ENCODE measurements around the gene MRPL23. TPM values are rescaled to one million over a fixed set of nuclear protein-coding genes. Genes with fewer than 3 reads are reported as not detected.

Gene MRPL23
- total RNA-seq, 1 donor from 2014 or later = 26.0 TPM

GRCh38 chr11:1932681-1933080 is 14.5 kb upstream of the MRPL23 start:
- no peak for DNase-seq (ENCODE audit: low spot score)

- peak; percentile 85 for DNase-seq (ENCODE audit: low spot score)
Measured at GRCh38 chr11:1933416-1934334, 13.5 kb upstream of the MRPL23 start.

DNA sequence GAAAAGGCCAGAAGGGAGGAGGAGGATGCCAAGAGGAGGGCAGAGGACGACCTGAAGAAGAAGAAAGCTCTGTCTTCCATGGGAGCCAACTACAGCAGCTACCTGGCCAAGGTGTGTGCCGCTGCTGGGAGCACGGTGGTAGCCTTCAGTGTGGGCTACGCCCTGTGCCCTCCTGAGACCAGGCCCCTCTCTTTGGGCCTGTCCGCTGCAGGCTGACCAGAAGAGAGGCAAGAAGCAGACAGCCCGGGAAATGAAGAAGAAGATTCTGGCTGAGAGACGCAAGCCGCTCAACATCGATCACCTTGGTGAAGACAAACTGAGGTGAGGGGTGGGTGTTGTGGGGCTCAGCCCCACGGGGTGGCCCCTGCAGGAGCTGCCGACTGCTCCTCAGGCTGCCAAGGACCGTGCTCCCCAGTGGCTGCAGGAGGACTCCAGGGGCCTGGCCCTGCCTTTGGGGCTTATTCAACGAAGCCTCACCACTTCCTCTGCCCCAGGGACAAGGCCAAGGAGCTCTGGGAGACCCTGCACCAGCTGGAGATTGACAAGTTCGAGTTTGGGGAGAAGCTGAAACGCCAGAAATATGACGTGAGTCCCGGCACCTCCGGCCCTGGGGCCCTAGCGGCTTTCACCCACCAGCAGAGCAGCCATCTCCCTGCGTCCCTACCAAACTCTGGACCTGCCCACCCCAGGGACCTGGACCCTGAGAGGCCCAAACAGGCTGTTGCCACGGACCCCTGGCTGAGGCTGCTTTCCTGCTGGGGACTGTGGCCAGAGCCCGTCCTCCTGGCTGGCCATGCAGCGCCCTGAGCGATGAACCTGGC is 12.6 kb upstream of the MRPL23 start:
- peak; percentile 76 for DNase-seq (ENCODE audit: low spot score)

GRCh38 chr11:1935156-1936071 is 11.7 kb upstream of the MRPL23 start:
- DNase-seq (ENCODE audit: low spot score) = peak; percentile 86

DNA sequence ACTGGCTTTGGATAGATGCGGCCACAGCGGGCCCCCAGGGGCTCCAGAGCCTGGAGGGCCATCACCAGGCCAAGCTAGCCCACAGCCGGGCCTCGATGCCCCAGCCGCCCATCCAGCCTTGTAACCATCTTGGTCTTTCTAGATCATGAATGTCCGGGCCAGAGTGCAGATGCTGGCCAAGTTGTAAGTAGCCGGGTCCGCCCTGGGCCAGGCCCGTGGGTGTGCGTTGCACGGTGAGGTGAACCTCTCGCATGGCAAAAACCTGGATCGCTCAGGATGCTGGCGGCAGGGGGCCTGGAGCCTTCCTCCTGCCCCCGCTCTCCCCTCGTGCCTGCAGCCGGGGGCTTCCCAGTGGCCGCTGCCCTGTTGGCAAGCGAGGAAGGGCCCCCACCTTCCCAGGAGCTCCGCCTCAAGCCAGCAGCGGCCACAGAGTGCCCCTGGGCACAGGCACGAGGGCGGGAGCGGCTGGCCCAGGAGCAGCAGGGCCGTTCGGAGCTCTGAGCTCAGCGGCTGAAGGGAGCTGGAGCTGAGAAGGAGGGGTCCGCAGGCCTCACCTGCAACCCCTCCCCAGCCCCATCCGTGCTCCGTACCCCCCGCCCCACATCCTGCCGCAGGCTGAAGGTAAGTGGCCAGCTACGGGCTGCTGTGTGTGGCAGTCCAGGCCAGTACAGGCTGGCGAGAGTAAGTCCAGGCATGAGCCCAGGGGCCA is 10.9 kb upstream of the MRPL23 start:
- peak; percentile 88 for DNase-seq (ENCODE audit: low spot score)

DNA sequence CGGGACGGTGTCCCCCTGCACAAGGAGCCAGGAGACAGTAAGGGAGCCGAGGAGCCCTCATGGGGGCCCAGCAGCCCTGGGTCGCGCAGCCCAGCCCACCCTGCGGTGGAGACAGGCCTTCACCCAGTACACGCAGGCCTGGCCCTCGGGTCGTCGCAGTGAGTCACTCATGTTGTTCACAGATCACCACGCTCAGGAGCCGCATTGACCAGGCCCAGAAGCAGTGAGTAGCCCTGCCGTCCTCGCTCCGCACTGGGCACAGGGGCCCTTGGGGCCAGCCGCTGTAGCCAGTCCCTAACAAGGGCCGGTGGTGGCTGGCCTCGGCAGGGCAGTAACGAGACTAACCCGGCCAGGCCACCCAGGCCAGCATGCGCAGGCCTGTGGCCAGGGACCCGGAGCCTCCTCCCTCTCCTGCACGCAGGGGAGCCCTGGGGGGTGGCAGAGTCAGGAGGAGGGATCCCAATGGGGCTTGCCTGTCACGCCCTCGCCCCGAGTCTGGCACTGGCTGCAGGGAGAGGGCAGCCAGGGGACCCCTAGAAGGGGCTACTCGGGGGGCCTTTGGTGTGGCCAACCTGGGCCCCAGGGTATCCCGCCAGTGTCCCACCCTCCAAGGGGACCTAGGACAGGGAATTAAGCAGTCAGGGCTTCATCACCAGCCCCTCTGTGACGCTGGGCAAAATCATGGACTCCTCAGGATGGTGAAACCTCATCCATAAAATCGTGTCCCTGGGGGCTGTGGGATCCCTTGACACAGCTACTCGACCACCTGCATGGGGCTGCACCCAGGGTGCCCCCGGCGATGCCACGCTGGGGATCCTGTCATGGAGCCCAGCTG is 10.1 kb upstream of the MRPL23 start:
- DNase-seq (ENCODE audit: low spot score) = peak; percentile 81

DNA sequence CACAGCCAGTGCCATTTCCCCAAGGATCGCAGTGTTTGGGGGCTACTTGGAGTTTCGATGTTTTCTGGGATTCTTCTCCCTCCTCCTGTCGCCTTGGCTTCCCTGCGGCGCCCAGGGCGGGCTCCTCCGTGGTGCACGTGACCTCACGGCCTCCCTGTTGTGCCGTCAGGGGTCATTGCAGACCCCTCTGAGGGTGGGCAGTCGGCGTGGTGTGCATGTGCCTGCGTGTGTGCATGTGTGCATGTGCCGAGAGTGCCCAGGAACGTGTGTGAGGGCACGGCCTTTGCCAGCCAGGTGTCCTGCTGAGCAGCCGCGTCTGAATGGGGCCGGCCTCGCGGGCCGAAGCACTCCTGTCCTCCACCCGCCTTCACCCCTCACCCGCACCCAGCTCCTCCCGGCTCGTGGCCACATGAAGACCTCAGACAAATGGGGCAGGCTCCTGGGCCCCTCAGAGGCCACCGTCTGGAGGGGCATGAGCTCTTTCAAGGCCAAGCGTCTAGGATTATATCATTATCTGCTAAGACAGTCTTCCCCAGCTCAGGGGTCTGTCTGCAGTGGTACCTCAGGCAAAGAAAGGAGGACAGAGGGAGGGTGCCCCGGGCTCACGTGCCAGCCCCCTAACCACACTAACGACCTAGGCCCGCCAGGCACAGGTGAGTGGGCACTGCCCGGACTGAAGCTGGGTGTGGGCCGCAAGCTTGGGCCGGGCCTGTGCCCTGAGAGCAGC is 9.4 kb upstream of the MRPL23 start:
- peak; percentile 87 for DNase-seq (ENCODE audit: low spot score)

DNA sequence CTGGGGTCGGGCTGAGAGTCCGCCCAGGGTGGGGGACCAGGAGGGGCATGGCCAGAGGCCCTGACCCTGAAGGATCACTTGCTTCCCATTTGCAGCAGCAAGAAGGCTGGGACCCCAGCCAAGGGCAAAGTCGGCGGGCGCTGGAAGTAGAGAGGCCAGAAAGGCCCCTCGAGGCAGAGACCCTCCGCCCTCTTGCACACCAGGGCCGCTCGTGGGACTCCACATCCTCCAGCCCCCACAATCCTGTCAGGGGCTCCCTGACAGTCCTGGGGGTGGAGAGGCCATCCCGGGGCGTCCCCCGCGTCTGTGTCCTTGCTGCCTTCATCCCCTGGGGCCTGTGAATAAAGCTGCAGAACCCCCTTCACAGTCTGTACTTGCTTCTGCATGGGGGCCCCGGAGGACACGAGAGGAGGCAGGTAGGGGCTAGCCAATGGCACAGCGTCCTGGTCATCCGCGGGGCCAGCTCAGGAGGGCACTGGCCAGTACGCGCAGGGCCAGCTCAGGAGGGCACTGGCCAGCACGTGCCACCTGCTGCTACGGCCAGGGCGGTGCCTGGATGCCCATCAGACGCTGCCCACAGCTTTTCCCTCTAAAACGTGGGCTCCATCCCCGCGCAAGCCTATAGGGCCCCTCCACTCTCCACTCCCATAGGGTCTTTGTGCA is 8.7 kb upstream of the MRPL23 start:
- DNase-seq (ENCODE audit: low spot score) = peak; percentile 88

DNA sequence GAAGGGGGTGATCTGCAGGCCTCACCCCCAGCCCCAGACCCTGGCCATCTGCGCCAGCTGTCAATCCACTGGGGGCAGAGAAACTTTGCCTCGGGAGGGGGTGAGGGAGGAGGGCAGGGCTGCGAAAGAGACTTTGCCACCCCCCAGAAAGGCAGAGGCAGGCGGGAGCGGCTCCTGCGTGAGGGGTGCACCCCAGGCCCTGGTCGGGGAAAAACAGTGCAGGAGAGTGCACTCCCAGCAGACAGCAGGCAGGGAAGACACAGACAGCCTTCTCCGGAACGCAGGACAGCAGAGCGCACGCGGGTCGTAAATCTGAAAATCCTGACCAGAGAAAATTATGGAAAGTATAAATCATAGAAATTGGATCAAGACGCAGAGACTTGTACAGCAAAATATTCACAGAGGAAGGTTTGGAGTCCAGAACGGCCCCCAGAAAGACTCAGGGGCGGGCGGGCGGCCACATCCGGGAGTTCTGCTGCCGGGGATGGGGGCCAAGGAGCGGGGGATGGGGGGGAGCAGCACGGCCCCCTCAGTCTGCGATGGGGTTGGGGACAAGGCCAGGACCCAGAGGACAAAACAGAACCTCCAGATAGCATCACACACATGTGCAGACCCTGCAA is 8.0 kb upstream of the MRPL23 start:
- DNase-seq (ENCODE audit: low spot score) = peak; percentile 67

GRCh38 chr11:1939788-1940187 is 7.3 kb upstream of the MRPL23 start:
- DNase-seq (ENCODE audit: low spot score) = peak; percentile 65

DNA sequence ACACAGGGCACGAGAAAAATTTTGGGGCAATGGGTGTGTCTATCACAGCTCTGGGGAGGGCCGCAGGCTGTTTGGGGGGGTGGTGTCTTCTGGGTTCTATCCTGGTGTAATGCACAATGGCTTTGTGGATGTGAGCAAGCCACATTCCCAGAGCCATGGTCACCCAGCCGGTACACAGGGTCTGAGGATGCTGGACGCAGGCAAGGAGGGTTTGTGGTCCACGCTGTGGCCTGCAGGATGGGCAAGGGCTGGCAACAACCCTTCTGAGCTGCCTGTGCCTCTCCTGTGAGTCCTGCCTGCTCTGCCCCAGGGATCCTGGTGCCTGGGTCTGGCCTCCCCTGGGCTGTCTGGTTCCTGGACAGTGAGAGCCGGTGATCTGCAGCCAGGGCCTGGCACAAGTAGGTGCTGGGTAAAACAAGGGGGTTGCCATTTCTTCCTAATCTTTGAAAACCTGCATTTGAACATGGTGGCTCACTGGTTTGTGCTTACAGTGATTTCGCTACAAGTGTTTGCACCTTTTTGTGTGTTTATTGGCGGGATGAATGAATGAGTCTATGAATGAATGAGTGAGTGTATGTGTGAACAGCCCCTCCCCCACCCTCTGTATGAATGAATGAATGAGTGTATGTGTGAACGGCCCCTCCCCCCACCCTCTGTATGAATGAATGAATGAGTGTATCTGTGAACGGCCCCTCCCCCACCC is 4.4 kb upstream of the MRPL23 start:
- peak; percentile 57 for DNase-seq (ENCODE audit: low spot score)

- DNase-seq (ENCODE audit: low spot score) = no peak
Measured at GRCh38 chr11:1943576-1943975, 3.6 kb upstream of the MRPL23 start.

DNA sequence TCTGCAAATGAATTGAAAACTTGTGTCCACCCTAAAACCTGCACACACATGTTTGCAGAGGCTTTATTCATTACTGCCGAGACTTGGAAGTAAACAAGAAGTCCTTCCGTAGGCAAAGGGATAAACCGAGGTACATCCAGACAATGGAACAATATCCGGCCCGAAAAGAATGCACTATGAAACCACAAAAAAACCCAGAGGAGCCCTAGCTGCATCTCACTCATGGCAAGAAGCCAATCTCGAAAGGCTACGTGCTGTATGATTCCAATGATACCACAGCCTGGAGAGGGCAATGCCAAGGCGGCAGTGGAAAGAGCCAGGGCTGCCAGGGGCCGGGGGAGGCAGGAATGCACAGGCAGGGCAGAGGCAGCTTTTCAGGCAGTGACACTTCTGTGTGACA is 3.2 kb upstream of the MRPL23 start:
- no peak for DNase-seq (ENCODE audit: low spot score)

- DNase-seq (ENCODE audit: low spot score) = no peak
Measured at GRCh38 chr11:1947592-1948237, 583 bp downstream of the MRPL23 start.

- DNase-seq (ENCODE audit: low spot score) = no peak
Measured at GRCh38 chr11:1948389-1948788, 1.3 kb downstream of the MRPL23 start.

- DNase-seq (ENCODE audit: low spot score) = no peak
Measured at GRCh38 chr11:1949302-1949701, 2.2 kb downstream of the MRPL23 start.

DNA sequence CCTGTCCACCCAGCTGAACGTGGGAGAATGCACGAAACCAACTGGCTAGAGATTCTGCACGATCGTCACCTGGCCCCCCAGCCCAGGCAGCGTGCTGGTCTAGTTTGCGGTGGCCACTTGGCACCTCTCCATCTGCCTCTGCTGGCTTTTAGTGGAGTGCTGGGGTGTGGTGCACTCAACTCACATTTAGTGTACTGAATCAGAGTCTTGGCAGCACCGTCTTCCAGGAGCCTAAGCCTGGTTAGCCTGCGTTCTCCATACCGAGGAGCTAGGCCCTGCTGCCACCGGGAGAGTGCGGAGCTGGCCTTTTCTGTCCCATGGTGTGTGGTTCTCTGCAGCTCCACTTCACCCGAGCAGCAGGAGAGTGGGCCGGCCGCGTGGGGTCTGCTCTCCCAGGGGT is 2.8 kb downstream of the MRPL23 start:
- DNase-seq (ENCODE audit: low spot score) = no peak
